ENCODE measurements around the gene SF3B6. TPM values are rescaled to one million over a fixed set of nuclear protein-coding genes. Genes with fewer than 3 reads are reported as not detected.

Gene SF3B6
- total and polyA plus RNA-seq, 10 donors = 47.2 to 114 (median 67.9) TPM

- WGBS, 5 donors = 80 to 93% (median 86%) methylated on average over 2 of the region's 2 CpGs
- no peak overlapping the region for H3K4me3 ChIP-seq
- H3K27me3 ChIP-seq (replicated peaks in 1 of 7) = no peaks in the 10 kb centered on the region
- intact Hi-C loops (cut with DNase I; ENCODE audit: low total_unique reads) = loop anchor here (5.0 kb wide), 2 partner anchors 153 to 253 kb away; partner anchors contain the start of gene ATAD2B
- DNase-seq = no peak
- TF ChIP-seq POLR2AphosphoS5 (IDR thresholded peaks at IDR 0.05) = no peak
- TF ChIP-seq CTCF (IDR thresholded peaks at IDR 0.05 in 8 of 11, conservative IDR thresholded peaks at IDR 0.05 in 3 of 11) = no peak
- TF ChIP-seq POLR2A (IDR thresholded peaks at IDR 0.05) = no peak
- peaks cover 11 to 69% (median 37%) of the 10 kb centered on the region in 6 donors for H3K4me1 ChIP-seq
- H3K27ac ChIP-seq = peak overlapping the region in 3 of 8 donors; percentile 50 to 92 (median 89)
- H3K9me3 ChIP-seq = no peaks in the 10 kb centered on the region
- H3K36me3 ChIP-seq = peaks cover 0 to 47% (median 3%) of the 10 kb centered on the region in 6 donors
Observed at GRCh38 chr2:24080701-24081100, 4.6 kb upstream of the SF3B6 start.

- Histone ChIP-seq H3K27me3 (replicated peaks in 1 of 7) (no peaks in the 10 kb centered on the region), H3K4me3 (peak overlapping the region in 5 of 8 donors; percentile 63 to 86 (median 77)), H3K36me3 (peaks cover 0 to 58% (median 11%) of the 10 kb centered on the region in 6 donors), H3K9me3 (no peaks in the 10 kb centered on the region), H3K27ac (peak overlapping the region in 7 of 8 donors; percentile 90 to 98 (median 95)), H3K4me1 (peaks cover 11 to 69% (median 33%) of the 10 kb centered on the region in 6 donors)
- WGBS, 5 donors = 62 to 74% (median 65%) methylated on average over 2 of the region's 2 CpGs
- intact Hi-C loops (cut with DNase I; ENCODE audit: low total_unique reads) = no loop called here
- TF ChIP-seq POLR2A (IDR thresholded peaks at IDR 0.05) (no peak), CTCF (IDR thresholded peaks at IDR 0.05 in 8 of 11, conservative IDR thresholded peaks at IDR 0.05 in 3 of 11) (no peak), POLR2AphosphoS5 (IDR thresholded peaks at IDR 0.05) (no peak)
- DNase-seq = no peak
Observed at GRCh38 chr2:24077879-24078278, 1.8 kb upstream of the SF3B6 start.

GRCh38 chr2:24077535-24077877 is 1.4 kb upstream of the SF3B6 start:
- Histone ChIP-seq H3K9me3 (no peaks in the 10 kb centered on the region), H3K27me3 (replicated peaks in 1 of 7) (no peaks in the 10 kb centered on the region), H3K36me3 (peaks cover 0 to 58% (median 15%) of the 10 kb centered on the region in 6 donors), H3K4me1 (peaks cover 11 to 69% (median 33%) of the 10 kb centered on the region in 6 donors), H3K27ac (peak overlapping the region; percentile 43 to 98 (median 94)), H3K4me3 (peak overlapping the region; percentile 54 to 86 (median 70))
- WGBS, 5 donors = 7 to 20% (median 17%) methylated on average over 9 of the region's 9 CpGs
- TF ChIP-seq CTCF (IDR thresholded peaks at IDR 0.05 in 8 of 11, conservative IDR thresholded peaks at IDR 0.05 in 3 of 11) (no peak), POLR2A (IDR thresholded peaks at IDR 0.05) (no peak), POLR2AphosphoS5 (IDR thresholded peaks at IDR 0.05) (no peak)
- intact Hi-C loops (cut with DNase I; ENCODE audit: low total_unique reads) = no loop called here
- no peak for DNase-seq

GRCh38 chr2:24076849-24077534 is 866 bp upstream of the SF3B6 start:
- H3K9me3 ChIP-seq = no peaks in the 10 kb centered on the region
- H3K4me3 ChIP-seq = peak overlapping the region; percentile 54 to 86 (median 70)
- H3K36me3 ChIP-seq = peaks cover 0 to 58% (median 20%) of the 10 kb centered on the region in 6 donors
- intact Hi-C loops (cut with DNase I; ENCODE audit: low total_unique reads) = no loop called here
- peaks cover 11 to 69% (median 34%) of the 10 kb centered on the region in 6 donors for H3K4me1 ChIP-seq
- DNase-seq = no peak
- H3K27me3 ChIP-seq (replicated peaks in 1 of 7) = no peaks in the 10 kb centered on the region
- 1 to 4% (median 1%) methylated on average over 31 to 41 of the region's 41 CpGs for WGBS, 5 donors
- no peak for TF ChIP-seq POLR2A (IDR thresholded peaks at IDR 0.05)
- TF ChIP-seq POLR2AphosphoS5 (IDR thresholded peaks at IDR 0.05) = no peak
- no peak for TF ChIP-seq CTCF (IDR thresholded peaks at IDR 0.05 in 8 of 11, conservative IDR thresholded peaks at IDR 0.05 in 3 of 11)
- peak overlapping the region; percentile 43 to 98 (median 94) for H3K27ac ChIP-seq
